Measurements from ENCODE around the gene VEPH1.
A peak's percentile ranks its signal among the peaks of the same experiment; 100 is the strongest.
"Not testable (repeated sequence)": the region's sequence is repeated elsewhere in the genome, so short reads cannot be mapped to it uniquely, and the experiment has no call there.

VEPH1 gene

GRCh38 chr3:157336252-157337009 is 166.8 kb downstream of the VEPH1 start:
- DNase-seq: peak; percentile 51

- peak; percentile 19 for DNase-seq
Measured at GRCh38 chr3:157335233-157336076, 167.8 kb downstream of the VEPH1 start.

GRCh38 chr3:157333551-157333991 is 169.6 kb downstream of the VEPH1 start:
- no peak for DNase-seq

- DNase-seq: no peak
Measured at GRCh38 chr3:157330206-157330605, 173.0 kb downstream of the VEPH1 start.

- DNase-seq: no peak
Measured at GRCh38 chr3:157329551-157329950, 173.7 kb downstream of the VEPH1 start.

- DNase-seq: no peak
Measured at GRCh38 chr3:157327837-157328236, 175.4 kb downstream of the VEPH1 start.

GRCh38 chr3:157327018-157327417 is 176.2 kb downstream of the VEPH1 start:
- no peak for DNase-seq

GRCh38 chr3:157324869-157325268 is 178.3 kb downstream of the VEPH1 start:
- DNase-seq: not testable (repeated sequence)

- DNase-seq: no peak
Measured at GRCh38 chr3:157323360-157323759, 179.9 kb downstream of the VEPH1 start.

GRCh38 chr3:157319672-157320071 is 183.5 kb downstream of the VEPH1 start:
- DNase-seq: no peak

GRCh38 chr3:157318639-157319288 is 184.5 kb downstream of the VEPH1 start:
- no peak for DNase-seq

- no peak for DNase-seq
Measured at GRCh38 chr3:157317895-157318294, 185.3 kb downstream of the VEPH1 start.

- DNase-seq: no peak
Measured at GRCh38 chr3:157313186-157313585, 190.0 kb downstream of the VEPH1 start.

GRCh38 chr3:157312376-157312745 is 190.9 kb downstream of the VEPH1 start:
- no peak for DNase-seq

- no peak for DNase-seq
Measured at GRCh38 chr3:157311633-157312375, 191.4 kb downstream of the VEPH1 start.

GRCh38 chr3:157310329-157311052 is 192.7 kb downstream of the VEPH1 start:
- DNase-seq: no peak

- no peak for DNase-seq
Measured at GRCh38 chr3:157306502-157306901, 196.7 kb downstream of the VEPH1 start.

- no peak for DNase-seq
Measured at GRCh38 chr3:157305392-157305791, 197.8 kb downstream of the VEPH1 start.

GRCh38 chr3:157301755-157302154 is 201.5 kb downstream of the VEPH1 start:
- no peak for DNase-seq

- no peak for DNase-seq
Measured at GRCh38 chr3:157300981-157301663, 202.1 kb downstream of the VEPH1 start.

- DNase-seq: no peak
Measured at GRCh38 chr3:157300094-157300493, 203.1 kb downstream of the VEPH1 start.
